GM23248 (cell line): ENCODE data around the gene ANKH.

Experiments
- EZH2 ChIP-seq: fragments of 200-600 bp; sonication (generic); IDR thresholded peaks from 2 replicates; pipeline ENCODE4 v1.6.1; 2018; ENCODE audit warnings: antibody characterized with exemption, mild to moderate bottlenecking; ENCODE audit not compliant: insufficient read depth, poor library complexity, severe bottlenecking
- EZH2phosphoT487 ChIP-seq: fragments of 200-600 bp; sonication (generic); IDR thresholded peaks from 2 replicates; pipeline ENCODE4 v1.6.1; 2018; ENCODE audit warnings: antibody characterized with exemption, moderate library complexity, mild to moderate bottlenecking, low read depth; ENCODE audit not compliant: insufficient read depth

- no peak for TF ChIP-seq EZH2phosphoT487
- no peak for TF ChIP-seq EZH2
Measured at GRCh38 chr5:14825977-14826376, 45.6 kb downstream of the ANKH start.
